ENCODE measurements around the gene IL17B. TPM values are rescaled to one million over a fixed set of nuclear protein-coding genes. Genes with fewer than 3 reads are reported as not detected.

Gene IL17B
- total RNA-seq, 1 donor from 2014 or later: 56.1 TPM

DNA sequence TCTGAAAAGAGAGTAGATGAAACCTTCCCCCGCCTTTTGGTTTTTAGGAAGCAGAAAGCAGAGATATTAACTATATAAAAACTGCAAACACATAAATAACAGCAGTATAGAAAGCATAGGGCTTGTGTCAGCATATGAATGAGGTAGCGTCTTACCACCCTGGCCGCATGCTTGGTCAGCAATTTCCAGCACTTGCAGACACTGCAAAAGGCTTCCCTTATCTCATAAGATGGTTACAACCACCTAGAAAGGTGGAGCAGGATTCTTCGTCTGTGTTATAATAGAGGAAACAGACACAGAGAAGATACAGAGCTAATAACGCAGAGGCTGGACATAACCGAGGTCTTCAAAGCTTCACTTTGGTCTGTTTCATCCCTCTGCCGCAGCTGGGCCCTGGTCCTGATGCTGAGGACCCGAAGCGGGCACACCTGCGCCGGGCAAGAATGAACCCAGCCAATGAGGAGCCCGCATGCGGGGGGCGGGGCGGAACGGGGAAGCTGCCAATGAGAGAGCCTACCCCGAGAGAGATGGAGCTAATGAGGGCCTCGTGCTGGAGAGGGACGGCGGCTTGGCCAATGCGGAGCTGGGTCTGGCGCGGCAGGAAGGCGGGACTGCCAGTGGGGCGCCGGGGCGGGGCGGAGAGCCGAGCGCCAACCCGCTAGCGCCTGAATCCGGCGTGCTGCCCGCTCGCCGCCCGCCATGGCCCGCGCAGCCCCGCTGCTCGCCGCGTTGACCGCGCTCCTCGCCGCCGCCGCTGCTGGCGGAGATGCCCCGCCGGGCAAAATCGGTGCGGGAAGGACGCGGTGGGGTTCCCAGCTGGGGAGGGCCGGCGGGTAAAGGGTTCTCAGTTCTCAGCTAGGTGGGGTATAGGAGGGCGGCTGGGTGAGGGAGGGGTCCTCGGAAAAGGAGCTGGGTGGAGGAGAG is 21.5 kb downstream of the IL17B start, which contains the start of gene PCYOX1L:
Gene PCYOX1L (plus strand): TSS at position 677 of the 924 bp plus-strand sequence. CDS start 23 bp downstream, at position 700.
- DNase-seq: peak; percentile 98

- no peak for DNase-seq
These were observed 22.7 kb downstream of the IL17B start for GRCh38 chr5:149356391-149356790.

GRCh38 chr5:149355688-149356087 is 23.4 kb downstream of the IL17B start:
- no peak for DNase-seq

- no peak for DNase-seq
These were observed 25.2 kb downstream of the IL17B start for GRCh38 chr5:149353911-149354310.

DNA sequence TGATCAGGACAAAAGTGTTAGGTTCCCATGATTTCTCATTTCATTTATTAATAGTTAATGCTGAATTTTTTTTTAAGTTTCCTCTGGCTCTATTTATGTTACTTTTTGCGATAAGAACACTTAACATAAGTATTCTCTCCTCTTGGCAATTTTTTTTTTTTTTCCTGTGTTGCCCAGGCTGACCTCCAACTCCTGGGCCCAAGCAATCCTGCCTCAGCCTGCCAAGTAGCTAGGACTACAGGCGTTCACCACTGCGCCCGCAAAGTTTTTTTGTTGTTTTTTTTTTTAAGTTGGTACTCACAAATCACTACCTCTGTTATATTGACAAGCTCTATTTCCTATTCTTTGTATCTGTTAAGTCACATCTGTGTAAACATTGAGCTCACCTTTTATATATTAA is 26.9 kb downstream of the IL17B start:
- no peak for DNase-seq

DNA sequence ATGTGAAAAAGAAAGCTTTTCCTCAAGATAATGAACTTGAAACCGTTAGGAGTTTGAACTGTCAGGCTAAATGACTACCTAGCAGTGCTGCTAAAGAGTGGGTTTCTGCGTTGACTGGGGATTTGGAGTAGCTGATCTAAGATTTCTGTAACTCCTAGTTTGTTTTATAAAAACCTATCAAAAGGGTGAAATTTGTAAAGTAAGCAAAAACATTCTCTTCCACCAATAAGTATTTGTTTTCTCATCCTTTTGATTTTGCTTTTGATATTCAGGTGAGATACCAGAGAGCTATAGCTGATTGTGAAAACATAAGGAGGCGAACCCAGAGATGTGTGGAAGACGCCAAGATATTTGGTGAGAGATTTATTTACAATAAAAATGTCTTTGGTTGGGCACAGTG is 29.7 kb downstream of the IL17B start:
- DNase-seq: no peak

GRCh38 chr5:149348518-149348917 is 30.6 kb downstream of the IL17B start:
- no peak for DNase-seq

DNA sequence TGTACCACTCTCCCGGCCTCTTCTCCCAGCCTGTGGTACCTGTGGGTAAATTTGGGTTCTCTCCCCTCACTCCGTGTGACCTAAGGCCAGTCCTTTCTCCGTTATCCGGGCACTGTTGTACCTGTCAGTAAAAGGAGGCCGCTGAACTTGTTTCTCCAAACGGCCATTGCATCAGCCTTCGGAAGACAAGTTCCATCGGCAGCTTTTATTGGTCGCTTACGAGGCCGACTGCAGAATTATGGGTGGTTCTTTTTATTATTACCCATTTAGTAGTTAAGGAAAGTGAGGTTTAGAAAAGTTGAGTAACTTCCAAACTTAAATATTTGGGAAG is 33.2 kb downstream of the IL17B start:
- DNase-seq: no peak

DNA sequence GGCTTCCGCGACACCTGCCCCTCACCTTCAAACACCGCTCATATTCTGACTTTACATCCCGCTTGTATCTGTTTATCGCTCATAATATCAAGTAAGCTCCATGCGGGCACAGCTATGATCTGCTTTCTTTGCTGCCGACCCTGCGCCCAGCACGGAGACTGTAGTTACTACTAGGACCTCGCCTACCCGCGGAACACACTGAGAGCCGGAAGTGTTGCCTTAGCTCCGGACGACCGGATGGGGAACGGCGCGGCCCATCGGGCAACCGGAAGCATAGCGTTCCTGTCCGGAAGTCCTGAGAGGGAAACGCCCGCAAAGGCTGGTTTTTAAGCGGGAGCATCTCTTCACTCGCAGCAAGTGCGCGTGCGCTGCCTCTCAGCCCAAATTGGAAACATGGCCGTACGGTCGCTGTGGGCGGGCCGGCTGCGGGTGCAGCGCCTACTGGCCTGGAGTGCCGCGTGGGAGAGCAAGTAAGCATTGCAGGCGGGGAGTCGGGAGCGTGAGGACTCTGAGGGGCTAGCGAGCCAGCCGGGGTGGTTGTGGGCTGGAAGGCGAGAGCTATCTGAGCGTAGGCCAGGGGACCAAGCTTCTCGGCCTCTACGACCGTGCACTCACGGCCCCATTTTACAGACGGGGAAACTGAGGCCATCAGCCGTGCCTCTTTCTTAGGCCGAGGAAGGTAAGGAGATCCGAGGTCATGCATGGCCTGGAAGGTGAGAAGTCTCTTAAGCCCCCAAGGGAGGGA is 33.8 kb downstream of the IL17B start, which contains the start of gene GRPEL2:
Gene GRPEL2 (plus strand): TSS at position 353 of the 745 bp plus-strand sequence. CDS start 41 bp downstream, at position 394.
- DNase-seq: peak; percentile 99

GRCh38 chr5:149344151-149344550 is 34.9 kb downstream of the IL17B start:
- no peak for DNase-seq

GRCh38 chr5:149341876-149342275 is 37.2 kb downstream of the IL17B start:
- DNase-seq: no peak

DNA sequence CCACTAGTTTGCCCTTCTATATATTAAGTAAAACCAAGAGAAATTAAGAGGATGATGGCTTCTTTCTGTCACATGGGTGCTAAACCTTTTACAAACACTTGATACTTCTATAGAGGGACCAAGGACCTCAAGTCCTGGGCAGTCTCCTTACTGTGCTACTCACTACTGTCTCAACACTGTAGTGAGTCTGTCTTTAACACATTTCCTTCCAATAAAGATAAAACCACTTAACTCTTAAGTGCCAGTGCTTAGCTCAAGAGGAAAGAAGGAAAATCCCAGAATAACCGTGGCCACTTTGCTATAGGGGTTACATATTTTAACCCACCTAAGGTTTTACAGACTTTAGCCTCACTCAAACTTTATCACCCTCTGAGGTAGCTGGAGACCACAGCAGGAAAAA is 38.2 kb downstream of the IL17B start:
- no peak for DNase-seq

- DNase-seq: no peak
These were observed 40.7 kb downstream of the IL17B start for GRCh38 chr5:149338364-149338763.

GRCh38 chr5:149337736-149338135 is 41.4 kb downstream of the IL17B start:
- DNase-seq: peak; percentile 93

DNA sequence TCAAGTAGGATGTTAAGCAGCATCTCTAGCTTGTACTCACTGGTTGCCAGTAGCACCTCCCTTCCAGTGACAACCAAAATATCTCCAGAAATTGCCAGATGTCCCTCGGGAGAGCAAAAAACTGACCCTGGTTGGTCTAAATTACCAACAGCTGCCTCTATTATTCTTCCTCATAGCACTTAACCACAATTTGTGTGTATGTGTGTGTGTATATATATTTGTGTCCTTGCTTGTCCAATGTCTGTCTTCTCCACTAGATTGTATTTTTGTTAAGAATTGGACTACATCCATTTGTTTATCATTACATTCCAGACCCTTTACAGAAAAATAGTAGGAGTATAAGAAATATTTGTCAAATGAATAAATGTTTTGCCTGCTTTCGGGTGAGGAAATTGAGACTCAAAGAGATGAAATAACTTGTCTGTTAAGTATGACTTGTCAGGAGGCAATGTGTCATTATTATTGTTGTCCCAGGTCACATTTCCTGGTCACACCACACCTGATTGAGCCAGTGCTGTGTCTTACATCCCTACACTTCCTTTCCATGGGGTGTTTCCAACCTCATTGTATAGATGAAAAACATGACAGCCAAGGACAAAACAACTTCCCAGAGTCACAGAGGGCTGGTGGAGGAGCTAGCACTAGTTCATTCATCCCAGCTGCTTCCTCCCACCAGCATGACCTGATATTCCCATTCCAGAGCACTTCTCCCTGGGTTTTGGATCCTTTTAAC is 45.2 kb downstream of the IL17B start:
- no peak for DNase-seq

DNA sequence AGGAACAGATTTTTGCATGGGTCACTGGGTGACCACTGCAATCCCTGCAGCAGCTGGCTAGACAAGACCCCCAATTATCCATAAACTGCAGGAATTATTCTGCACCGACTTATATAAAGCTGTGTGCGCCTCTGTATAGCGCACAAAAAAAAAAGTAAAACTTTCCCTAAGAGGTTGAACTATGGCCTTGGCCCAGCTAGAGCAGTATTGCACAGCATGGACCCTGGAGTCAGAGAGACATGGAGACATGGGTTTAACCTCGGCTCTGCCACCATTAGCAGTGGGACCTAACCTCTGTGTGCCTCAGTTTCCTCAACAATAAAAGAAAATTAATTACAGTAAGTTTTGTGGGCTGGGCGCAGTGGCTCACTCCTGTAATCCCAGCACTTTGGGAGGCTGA is 50.9 kb downstream of the IL17B start:
- DNase-seq: no peak

DNA sequence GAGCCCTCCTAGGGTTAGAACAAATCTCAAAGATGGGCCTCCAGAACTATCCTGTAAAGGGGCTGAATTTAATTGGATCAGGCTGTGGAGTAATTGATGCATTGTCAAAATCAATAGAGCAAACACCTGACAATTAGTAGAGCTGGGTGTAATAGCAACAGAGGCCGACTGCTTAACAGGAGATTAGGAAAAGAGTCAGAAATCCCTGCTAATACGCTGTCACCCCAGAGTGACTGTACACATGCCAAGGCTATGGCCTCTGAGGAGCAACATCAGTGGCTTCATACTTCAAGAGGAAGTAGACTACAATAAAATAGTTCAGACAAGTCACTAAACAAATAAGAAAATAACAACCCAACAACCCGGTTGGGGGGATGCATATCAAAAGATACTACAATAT is 52.5 kb downstream of the IL17B start:
- no peak for DNase-seq

- no peak for DNase-seq
These were observed 53.2 kb downstream of the IL17B start for GRCh38 chr5:149325894-149326293.

GRCh38 chr5:149325166-149325735 is 53.8 kb downstream of the IL17B start:
- no peak for DNase-seq

GRCh38 chr5:149324641-149325040 is 54.5 kb downstream of the IL17B start:
- no peak for DNase-seq
